Choroid plexus epithelial cell (primary cell): ENCODE measurements around the gene DENND2A.

Experiments
- DNase-seq: peaks from one replicate; pipeline ENCODE4 v3.0.0-alpha.2; 2010; ENCODE audit warnings: low read depth
- H3K4me3 ChIP-seq: 2 replicates; pipeline ENCODE4 v1.5.1; 2011; ENCODE audit warnings: low read depth, mild to moderate bottlenecking, control low read depth, low read length, moderate library complexity
- TF ChIP-seq, protein P1 (sequence below): conservative IDR thresholded peaks from 2 replicates; pipeline ENCODE4 v1.5.1; 2011; ENCODE audit warnings: low read depth, mild to moderate bottlenecking, control low read depth, inconsistent platforms, low read length, moderate library complexity

The DENND2A gene

DNA sequence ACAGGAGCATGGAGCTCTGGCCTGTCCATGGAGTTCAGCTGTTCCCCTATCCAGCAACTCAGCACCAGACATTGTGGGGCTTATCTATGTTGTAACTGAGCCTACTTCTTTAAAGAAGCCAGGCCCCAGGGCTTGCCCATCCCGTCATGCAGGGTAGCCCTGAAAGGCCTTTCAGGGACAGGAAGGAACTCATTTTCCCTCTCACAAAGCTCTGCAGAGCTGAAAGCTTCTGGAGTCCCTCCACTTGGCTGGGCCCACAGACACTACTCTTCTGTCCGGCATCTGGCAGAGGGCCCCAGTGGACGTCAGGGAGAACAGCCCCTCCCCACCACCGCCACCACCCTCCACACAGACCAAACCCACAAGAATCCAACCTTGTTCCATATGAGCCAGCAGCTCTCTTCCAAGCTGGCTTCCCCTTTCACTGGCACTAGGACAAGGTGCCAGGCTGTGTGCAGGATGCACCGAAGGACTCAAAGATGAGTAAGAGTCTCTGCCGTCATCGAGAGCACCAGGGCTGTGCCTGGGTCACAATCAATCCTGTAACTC lies 33.1 kb downstream of the DENND2A start:
- no peak overlapping the region for H3K4me3 ChIP-seq
- peak; percentile 27 for DNase-seq
- TF ChIP-seq, protein P1, sequence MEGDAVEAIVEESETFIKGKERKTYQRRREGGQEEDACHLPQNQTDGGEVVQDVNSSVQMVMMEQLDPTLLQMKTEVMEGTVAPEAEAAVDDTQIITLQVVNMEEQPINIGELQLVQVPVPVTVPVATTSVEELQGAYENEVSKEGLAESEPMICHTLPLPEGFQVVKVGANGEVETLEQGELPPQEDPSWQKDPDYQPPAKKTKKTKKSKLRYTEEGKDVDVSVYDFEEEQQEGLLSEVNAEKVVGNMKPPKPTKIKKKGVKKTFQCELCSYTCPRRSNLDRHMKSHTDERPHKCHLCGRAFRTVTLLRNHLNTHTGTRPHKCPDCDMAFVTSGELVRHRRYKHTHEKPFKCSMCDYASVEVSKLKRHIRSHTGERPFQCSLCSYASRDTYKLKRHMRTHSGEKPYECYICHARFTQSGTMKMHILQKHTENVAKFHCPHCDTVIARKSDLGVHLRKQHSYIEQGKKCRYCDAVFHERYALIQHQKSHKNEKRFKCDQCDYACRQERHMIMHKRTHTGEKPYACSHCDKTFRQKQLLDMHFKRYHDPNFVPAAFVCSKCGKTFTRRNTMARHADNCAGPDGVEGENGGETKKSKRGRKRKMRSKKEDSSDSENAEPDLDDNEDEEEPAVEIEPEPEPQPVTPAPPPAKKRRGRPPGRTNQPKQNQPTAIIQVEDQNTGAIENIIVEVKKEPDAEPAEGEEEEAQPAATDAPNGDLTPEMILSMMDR: no peak

DNA sequence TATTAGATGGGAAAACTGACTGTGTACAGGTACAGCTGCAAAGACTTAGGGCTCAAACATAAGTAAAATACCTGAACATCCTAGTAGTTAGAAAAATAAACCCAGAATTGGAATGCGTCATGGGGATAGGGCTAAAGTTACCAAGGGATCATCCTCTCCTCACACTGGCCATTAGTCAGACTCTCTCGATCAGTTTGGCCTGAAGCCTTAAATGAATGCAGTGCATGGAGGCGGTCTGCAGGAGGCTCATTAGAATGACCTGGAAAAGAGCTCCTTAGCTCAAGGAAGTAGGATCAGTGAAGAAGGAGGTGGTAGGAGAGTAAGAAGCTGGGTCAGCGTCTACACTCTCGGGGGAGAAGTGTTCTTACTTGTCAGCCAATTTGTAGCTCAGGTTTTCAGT lies 35.3 kb downstream of the DENND2A start:
- peak; percentile 71 for DNase-seq
- H3K4me3 ChIP-seq: no peak overlapping the region
- TF ChIP-seq, protein P1: peak; percentile 32

DNA sequence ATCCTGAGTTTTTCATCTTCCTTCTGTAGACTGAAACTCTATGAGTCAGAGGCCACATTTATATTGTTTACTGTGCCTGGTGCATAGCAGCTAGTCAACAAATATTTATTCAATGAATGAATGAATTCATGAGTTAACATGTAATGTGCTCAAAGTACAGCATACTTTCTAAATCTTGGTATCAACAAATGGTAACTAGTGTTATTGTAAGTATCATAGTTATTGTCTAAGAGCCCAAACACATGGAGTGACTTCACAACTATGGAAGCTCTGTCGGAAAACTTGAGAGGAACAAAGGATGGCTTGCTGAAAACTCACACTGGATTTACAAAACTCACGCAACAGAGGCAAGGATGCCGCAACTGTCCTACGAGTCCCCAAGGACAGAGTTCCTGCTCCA lies 35.9 kb downstream of the DENND2A start:
- peak; percentile 33 for DNase-seq
- TF ChIP-seq, protein P1: no peak
- no peak overlapping the region for H3K4me3 ChIP-seq

DNA sequence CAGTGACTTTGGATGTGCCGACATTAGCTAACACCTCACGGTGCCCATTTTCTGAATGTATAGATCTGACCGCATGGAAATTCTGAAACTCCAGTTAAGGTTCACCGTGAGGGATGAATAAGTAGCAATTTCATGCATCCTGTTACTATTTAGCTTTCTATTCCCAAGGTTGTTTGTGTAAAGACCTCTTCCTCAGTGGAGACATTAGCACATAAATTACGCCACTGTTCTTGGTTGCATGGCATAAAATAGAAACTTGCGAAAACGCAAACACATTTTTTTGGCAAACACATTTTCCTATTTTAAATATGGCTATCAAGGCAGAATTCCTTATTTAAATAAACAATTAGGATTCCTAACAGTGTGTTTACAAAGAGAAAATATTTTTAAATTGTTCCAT lies 36.5 kb downstream of the DENND2A start:
- DNase-seq: no peak
- TF ChIP-seq, protein P1: no peak
- H3K4me3 ChIP-seq: no peak overlapping the region

DNA sequence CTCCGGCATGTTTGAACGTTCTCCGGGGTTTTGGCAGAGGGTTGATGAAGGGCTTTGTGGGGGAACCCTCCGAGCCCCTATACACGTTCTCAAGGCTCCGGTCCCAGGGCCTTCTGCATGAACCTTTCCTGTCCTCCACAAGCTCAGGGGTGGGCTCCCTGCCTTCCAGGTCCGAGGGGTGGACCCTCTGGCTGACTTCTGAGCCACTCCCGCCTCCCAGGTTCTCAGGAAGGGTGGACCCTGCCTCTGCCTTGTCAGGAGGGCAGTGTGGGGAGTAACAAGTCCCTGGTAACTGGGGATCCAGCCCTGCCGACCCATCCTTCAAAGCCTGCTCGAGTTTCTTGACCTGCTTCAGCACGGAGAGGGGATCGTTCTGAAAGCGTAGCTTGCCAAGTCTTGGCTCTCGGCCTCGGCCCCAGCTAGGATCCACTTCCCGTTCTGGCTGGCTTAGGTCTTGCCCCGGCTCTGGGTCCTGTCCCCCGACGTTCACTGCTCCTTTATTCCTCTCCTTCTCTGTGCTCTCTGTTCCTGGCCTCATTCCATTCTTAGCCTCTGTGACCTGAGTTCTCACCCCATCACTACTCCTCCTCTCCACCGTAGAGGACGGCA lies 38.9 kb downstream of the DENND2A start:
- TF ChIP-seq, protein P1: no peak
- no peak for DNase-seq
- no peak overlapping the region for H3K4me3 ChIP-seq

DNA sequence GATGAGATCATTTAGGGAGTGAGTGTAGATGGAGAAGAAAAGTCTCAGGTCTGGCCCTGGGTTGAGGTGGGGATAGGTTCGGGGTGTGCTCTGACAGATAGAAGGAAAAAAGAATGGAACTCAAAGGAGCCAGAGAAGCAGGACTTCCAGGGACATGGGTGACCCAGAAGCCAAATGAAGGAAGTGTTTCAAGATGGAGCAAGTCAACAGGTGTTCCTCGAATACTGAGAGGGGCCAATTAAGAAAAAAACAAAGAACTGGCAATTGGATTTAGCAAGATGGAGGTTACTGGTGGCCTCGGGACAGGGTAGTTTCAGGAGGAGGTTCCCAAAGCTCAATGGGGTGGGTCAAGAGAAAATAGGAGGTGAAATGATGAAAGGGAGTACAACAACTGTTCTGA lies 40.3 kb downstream of the DENND2A start:
- H3K4me3 ChIP-seq: no peak overlapping the region
- TF ChIP-seq, protein P1: no peak
- DNase-seq: no peak

DNA sequence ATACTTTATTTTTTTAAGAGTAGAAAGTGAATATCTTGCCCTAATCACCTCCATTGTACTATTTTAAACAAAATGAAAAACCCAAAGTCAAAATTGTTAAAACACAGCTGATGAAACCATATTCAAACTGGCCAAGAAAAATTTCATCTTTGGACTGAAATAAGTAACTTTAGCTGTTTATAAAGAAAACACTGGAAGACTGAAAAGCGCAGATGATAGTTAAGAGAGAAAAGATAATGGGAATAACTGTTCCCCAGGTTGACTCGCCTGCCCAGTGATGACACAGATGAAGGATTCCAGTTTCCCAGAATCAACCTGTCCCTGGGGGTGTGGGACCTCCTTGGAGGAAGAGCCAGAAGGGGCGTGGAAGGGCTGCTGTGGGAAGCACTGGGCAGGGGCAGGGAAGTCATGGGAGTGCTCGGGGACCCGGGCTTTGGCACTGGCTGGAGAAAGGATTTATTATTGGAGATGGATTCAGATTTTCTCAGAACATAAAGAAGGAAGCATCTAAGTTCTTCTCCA lies 43.1 kb downstream of the DENND2A start:
- no peak for DNase-seq
- TF ChIP-seq, protein P1: no peak
- H3K4me3 ChIP-seq: no peak overlapping the region
